ENCODE measurements around the gene TBC1D17.

DNA sequence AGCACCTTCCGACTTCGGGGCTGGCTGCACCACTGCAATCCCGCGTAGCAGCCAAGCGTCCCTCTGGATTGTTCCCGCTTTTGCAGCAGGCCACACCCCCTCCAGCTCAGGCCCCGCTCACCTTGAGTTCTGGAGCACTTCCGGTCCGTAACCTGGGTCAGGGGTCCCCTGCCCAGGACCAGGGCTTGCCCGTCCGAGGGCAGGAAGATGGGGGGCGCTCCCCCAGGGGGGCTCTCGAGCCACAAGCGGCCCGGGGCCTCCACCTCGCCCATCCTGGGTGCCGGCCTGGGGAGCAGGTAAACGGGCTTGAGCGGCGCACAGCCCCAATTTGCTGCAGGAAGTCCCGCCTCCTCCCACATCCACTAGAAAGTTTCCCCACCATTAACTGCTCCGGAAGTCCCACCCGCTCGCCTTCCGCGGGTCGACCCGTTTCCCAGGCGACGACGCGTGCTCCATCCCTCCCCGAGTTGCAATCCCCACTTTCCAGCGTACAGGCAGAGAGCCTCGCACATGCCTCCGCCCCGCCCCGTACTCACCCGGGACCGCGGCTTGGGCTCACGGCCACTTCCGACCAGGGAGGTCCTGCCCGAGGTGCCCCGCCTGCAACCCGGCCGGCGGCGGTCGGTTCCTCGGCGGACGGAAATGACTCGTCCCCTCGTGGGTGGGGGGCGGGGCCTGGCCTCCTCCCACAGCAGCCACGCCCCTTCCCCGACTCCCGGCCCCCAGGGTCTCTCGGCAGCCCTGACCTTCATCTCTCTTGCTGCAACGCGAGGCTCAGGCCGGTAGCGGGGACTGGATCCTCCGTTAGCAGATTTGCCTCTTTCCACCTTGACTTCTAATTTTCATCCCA lies 10.3 kb upstream of the TBC1D17 start, which contains the start of gene PNKP:
- peak; percentile 81 for TF ChIP-seq POLR2A (IDR thresholded peaks at IDR 0.05; ENCODE audit: low read depth, low read length)
- TF ChIP-seq SPI1 (IDR thresholded peaks at IDR 0.05; ENCODE audit: low read depth, low read length), result 0 out of 2 replicates have a peak, but pooled peaks have one; percentile 13
- TF ChIP-seq POLR2AphosphoS5 (IDR thresholded peaks at IDR 0.05; ENCODE audit: low read depth, low read length), result peak; percentile 82
- no peak for TF ChIP-seq PAX5 (IDR thresholded peaks at IDR 0.05; ENCODE audit: insufficient read depth, low read length, severe bottlenecking)
- TF ChIP-seq TAF1 (IDR thresholded peaks at IDR 0.05; ENCODE audit: low read depth, low read length), result no peak

Measured in GM12891 (cell line).